ENCODE data around the gene APCS.

APCS gene

GRCh38 chr1:159577446-159577845, 10.2 kb upstream of the APCS start:
- no peak for TF ChIP-seq CTCF (IDR thresholded peaks at IDR 0.05)

- TF ChIP-seq CTCF (IDR thresholded peaks at IDR 0.05): no peak
Observed at GRCh38 chr1:159580340-159580739, 7.3 kb upstream of the APCS start.

DNA sequence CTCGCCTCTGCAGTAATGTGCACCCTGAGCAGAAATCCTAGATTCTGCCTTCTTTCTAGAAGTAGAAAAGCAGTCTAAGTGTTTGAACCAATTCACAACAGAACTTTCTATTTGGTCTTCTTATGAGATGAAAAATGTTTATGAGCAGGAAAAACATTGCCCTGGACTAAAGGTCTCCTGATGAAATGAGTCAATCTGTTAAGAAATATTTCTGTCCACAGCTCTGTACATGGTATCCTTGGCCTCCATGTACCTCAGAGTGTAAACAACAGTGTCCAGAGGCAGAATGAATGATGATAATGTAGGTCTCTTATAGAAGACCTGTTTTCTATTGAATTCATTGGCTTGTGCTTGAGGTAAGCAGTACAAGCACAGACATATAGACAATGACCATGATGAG, 6.2 kb upstream of the APCS start:
- TF ChIP-seq CTCF (IDR thresholded peaks at IDR 0.05): no peak

DNA sequence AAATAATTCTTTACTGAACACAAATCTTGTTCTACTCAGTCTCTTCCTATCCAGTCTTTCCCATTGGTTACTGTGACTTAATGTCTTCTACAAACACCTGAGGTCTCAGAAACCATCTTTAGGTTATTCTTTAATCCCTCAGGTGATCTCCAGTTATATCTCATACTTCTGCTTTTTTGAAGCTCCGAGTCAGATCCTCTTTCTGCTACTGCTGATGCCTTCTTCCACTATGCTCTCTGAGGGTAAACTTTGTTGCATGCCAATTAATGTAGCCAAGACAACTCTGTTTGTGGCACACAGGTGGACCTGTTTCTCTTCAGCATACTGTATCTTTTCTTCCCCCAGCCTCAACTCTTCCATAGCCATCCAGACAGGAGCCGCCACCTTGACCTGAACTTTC, 3.1 kb upstream of the APCS start:
- no peak for TF ChIP-seq CTCF (IDR thresholded peaks at IDR 0.05)

- no peak for TF ChIP-seq CTCF (IDR thresholded peaks at IDR 0.05)
Observed at GRCh38 chr1:159591981-159592380, 4.4 kb downstream of the APCS start.

GRCh38 chr1:159594625-159595405, 7.2 kb downstream of the APCS start:
- TF ChIP-seq CTCF (IDR thresholded peaks at IDR 0.05): no peak

- TF ChIP-seq CTCF (IDR thresholded peaks at IDR 0.05): no peak
Observed at GRCh38 chr1:159598196-159598595, 10.6 kb downstream of the APCS start.

DNA sequence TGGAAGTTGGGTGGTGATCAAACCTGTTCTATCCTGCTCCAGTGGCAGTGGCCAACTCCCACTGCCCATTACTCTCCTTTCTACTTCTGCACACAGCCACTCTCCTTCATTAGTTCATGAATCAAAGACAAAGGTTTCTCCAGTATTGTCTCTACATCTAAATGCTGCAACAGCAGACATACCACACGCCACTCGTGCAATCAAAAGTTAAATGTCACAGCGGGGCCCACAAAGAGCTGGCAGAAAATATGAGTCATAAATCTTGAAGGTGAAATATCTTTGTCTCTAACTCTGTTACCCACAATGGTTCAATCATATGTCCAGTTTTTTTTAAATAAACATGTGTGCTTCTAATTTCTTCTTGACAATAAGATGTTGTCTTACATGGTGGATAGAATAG, 13.3 kb downstream of the APCS start:
- no peak for TF ChIP-seq CTCF (IDR thresholded peaks at IDR 0.05)

All from LNCAP (cell line).